Measurements from ENCODE around the gene SPAG16.

The SPAG16 gene

DNA sequence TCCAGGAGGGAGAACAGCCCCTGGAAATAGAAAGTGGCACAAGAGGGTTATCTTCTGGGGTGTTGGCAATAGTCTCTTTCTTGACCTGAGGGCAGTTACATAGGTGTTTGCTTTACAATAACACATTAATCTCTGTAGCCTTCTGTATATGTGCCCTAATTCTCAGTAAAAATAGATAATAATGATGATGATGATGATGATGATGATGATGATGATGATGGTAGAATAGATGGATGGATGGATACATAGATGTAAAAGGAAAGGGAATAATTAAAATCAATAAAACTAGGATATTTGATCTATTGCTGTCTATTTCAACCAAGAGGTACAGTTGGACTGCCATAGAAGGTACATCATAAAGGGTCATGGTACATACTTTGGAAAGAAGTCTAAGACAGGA is 948.9 kb downstream of the SPAG16 start:
- no peak for DNase-seq (ENCODE audit: low read depth in 2 of 3, low spot score in 1 of 3)

DNA sequence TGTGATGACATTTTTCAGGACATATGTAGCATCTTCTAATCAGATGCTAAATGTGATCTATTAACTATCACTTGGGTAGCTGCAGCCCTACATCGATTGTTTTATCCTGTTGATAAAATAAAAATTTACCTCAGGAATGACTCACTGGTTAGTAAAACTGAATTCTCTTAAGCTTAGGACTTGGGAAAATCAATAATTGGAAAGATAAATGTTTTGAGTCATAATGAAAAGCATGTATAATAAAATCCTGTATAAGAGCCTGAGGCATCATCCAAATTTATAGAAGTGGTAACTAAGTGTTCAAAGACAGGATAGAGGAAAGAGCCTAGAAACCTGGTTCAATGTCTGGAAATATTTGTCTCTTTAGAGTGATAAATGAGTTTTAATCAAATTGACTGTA is 958.5 kb downstream of the SPAG16 start:
- no peak for DNase-seq (ENCODE audit: low read depth in 2 of 3, low spot score in 1 of 3)

DNA sequence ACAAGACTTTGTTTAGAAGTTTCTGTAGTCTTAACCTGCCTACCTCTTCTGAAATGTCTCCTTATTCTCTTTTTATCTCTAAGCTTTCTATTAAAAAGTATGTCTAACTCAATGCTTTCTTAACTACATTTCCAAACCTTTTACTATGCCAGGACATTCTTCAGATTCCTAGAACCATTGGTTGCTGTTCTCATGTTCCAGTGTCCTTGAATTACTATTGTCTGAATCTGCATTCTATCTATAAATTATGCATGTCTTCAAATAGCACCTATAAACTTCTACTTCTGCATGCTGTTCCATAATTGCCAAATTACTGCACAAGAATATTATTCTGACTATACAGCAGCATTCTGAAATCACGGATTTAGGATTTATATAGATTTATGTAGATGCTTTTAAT is 960.6 kb downstream of the SPAG16 start:
- no peak for DNase-seq (ENCODE audit: low read depth in 2 of 3, low spot score in 1 of 3)

DNA sequence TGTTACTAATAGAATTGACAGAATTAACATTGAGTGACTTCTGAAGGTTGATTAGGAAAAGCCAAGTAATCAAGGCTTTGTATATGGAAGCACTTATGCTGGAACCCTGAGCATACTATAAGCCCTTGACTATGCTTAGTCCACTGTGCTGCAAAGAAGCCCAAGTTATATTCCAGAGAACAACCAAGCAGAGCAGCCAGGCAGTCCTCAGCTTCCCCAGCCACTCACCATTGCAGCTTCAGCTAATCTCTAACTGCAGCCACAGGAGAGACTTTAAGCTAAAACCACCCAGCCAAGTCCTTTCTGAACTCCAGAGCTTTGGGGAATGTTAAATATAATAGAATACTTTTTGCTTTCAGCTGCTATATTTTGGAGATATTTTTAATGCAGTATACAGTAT is 962.2 kb downstream of the SPAG16 start:
- DNase-seq (ENCODE audit: low read depth in 2 of 3, low spot score in 1 of 3) = no peak

DNA sequence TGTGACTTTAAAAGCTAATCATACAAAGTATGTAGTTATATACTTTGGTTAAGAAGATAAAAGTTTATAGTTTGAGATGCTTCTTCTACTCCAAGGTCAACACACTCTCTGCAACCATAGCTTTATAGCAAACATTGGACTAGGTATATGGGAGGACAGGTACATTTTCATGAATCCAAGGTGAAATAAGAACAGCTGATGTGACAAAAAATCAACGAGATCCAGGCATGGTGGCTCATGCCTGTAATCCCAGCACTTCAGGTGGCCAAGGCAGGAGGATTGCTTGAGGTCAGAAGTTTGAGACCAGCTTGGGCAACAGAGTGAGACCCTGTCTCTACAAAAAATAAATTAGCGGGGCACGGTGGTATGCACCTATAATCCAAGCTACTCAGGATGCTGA is 963.3 kb downstream of the SPAG16 start:
- no peak for DNase-seq (ENCODE audit: low read depth in 2 of 3, low spot score in 1 of 3)

DNA sequence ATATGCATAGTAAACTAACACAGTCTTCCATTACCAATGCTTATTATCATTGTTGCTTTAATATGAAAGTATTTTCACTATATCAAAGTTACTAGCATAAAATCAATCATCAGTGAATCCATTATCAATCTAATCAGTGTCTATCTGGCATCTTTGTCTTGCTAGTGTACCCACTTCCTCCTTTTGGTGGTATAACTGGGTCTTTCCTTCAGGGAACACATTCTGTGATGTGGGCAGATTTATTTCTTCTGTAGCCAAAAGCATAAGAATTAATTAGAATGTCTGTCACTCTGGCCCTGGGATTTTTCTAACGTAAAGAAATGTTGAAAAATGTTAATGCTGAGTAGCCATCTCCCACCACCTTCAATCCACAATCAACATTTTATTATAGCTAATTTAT is 970.8 kb downstream of the SPAG16 start:
- no peak for DNase-seq (ENCODE audit: low read depth in 2 of 3, low spot score in 1 of 3)

DNA sequence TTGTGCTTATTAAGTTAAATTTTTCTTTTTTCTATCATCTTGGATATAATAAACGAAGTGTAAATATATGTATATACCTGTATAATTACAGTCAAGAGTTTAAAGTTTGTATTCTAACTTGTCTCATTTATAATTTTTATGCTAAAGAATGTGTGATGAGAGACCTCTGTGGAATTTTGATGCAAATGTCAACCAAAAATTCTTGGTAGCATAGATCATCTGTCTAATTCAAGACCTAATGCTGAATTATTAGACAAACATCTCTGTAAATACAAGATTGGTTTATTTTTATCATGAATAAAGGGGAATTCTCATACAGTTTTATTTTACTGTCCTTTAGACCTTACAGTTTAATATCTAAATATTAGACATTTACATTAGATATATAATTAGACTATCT is 977.4 kb downstream of the SPAG16 start:
- no peak for DNase-seq (ENCODE audit: low read depth in 2 of 3, low spot score in 1 of 3)

DNA sequence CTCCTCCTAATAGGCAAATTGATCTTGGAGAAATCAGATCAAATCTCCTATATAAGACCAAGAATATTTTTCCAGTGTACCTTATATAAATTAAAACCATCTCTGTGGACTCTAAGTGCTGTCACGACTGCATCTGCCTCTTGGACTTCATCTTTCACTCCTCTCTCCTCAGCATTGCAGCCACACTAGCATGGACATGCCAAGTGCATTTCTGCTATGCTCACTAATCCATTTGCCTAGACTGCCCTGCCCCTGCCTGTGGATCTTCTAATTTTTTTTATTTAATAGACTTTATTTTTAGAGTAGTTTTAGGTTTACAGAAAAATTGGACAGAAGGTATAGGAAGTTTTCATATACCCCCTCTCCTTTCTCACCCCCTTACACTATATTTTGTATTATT is 979.9 kb downstream of the SPAG16 start:
- DNase-seq (ENCODE audit: low read depth in 2 of 3, low spot score in 1 of 3) = no peak

DNA sequence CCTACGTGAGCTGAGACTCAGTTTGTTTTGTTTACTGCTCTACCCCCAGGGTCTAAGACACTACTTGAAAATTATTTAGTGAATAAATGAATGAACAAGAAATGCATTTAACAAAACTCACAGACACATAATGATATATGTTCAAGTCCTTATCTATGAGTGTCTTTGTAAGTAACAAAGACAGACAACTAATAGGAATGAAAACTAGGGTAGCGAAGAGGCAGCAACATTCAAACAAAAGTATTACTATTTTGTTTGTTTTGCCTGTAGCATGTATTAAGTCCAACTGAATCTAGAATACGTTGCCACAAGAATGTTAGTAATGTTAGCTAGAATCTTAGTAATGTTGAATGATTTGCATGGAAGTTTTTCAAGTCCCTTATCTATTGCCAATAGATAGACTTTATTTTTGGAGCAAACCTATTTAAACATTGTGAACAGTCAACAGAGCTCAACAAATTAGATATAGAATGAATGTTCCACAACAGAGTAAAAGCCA is 981.8 kb downstream of the SPAG16 start:
- DNase-seq (ENCODE audit: low read depth in 2 of 3, low spot score in 1 of 3) = no peak

DNA sequence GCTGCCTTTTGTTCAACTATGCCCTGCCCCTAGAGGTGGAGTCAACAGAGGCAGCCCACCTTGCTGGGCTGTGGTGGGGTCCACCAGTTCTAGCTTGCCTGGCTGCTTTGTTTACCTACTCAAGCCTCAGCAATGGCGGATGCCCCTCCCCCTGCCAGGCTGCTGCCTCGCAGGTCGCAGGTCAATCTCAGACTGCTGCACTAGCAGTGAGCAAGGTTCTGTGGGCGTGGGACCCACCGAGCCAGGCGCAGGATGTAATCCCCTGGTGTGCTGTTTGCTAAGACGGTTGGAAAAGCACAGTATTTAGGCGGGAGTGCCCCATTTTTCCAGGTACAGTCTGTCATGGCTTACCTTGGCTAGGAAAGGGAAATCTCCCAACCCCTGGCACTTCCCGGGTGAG is 993.6 kb downstream of the SPAG16 start:
- no peak for DNase-seq (ENCODE audit: low read depth in 2 of 3, low spot score in 1 of 3)

DNA sequence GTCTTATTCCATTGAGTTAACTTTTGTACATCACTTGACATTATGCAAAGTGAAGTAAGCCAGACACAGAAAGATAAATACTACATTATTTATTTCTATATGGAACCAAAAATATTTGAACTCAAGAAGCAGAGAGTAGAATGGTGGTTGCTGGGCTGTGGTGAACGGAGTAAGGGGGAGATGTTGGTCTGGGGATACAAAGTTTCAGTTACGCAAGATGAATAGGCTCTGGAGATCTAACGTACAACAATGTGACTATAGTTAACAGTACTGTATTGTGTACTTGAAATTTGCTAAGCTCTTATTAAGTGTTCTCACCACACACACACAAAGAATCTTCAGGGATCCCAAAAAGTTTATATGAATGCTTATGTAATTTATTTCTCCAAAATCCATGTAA is 1001.7 kb downstream of the SPAG16 start:
- DNase-seq (ENCODE audit: low read depth in 2 of 3, low spot score in 1 of 3) = no peak

DNA sequence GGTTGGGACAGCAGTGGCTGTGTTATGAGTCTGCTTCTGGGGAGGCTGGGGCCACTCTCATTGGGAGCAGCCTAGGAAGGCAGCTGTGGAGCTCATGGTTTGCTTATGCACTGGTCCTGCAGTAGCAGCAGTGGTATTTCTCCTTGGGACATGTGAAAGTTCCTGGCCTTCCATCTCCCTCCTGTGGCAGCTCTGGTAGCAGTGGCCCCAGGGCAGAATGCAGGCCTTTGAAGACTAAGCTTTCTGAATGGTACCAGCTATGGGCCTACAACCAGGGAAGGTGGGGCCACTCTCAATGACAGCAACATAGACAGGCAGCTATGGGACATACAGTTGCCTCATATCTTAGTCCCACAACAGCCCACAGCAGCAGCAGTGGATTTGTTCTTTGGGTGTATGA is 1009.3 kb downstream of the SPAG16 start:
- DNase-seq (ENCODE audit: low read depth in 2 of 3, low spot score in 1 of 3) = no peak

DNA sequence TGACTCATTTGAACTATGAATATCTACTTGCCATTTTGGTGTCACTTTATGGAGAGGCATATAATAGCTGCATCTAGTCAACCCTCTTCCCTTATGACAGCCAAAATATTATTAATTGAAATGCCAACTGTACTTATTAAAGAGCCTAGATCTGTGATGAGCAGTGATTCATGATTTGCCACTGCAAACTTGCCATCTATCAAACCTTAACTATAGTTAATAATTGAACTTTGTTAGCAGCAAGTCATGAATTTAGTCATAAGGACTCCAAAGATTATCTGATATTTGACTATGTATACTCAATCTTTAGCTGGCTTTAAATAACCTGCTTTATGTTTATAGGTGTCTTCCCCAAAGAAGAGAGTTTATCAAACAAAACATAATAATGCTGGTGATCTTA is 1010.2 kb downstream of the SPAG16 start:
- DNase-seq (ENCODE audit: low read depth in 2 of 3, low spot score in 1 of 3) = no peak

DNA sequence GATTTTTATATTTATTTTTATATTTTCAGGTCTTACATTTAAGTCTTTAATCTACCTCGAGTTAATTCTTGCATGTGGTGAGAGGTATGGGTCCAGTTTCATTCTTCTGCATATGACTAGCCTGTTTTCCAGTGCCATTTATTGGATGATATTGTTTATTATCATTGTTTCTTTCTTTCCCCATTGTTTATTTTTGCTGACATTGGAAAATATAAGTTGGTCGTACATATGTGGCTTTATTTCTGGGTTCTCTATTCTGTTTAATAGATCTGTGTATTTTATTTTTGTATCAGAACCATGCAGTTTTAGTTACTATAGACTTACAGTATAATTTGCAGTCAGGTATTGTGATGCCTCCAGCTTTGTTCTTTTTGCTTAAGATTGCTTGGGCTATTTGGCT is 1013.2 kb downstream of the SPAG16 start:
- no peak for DNase-seq (ENCODE audit: low read depth in 2 of 3, low spot score in 1 of 3)

DNA sequence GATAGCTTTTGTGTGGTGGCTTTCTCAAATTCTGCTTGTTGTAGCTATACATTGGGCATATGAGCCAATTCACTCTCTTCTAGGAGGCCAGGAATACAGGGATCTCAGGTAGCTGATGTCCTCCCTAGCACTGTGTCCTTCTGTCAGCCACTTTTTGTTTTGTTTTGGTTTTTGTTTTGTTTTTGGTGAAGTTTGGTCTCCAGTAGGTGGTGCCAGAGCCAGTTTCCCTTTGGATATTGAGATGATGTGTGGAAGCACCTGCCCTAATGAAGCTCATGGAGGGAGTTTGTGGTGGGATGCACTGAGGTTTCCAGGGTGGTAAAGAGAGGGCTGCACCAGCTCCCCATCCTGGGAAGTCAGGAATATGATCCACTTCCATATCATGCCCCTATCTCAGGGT is 1026.1 kb downstream of the SPAG16 start:
- DNase-seq (ENCODE audit: low read depth in 2 of 3, low spot score in 1 of 3) = no peak

DNA sequence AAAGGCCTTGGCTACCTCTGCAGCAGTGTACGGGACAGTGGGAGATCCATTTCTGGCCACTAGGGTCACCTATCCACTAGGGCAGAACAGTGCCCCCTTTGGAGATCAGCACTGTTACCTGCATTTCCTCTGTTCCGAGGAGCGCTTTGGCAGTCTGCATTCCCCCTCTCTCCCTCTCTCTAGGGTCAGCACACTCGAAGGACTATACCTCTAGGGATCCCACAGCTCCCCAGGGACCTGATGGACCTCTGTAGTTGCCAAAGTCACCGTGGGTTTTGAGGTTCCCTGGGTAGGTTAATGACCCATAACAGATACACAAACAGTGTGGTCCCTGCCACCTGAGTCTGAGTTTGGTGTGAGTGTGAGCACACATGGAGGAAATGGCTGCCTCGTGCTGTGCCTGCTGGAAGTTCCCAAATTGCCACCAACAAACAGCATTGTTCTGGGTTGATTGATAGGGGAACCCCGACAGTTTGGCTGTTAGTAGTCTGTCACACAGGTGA is 1026.8 kb downstream of the SPAG16 start:
- no peak for DNase-seq (ENCODE audit: low read depth in 2 of 3, low spot score in 1 of 3)

DNA sequence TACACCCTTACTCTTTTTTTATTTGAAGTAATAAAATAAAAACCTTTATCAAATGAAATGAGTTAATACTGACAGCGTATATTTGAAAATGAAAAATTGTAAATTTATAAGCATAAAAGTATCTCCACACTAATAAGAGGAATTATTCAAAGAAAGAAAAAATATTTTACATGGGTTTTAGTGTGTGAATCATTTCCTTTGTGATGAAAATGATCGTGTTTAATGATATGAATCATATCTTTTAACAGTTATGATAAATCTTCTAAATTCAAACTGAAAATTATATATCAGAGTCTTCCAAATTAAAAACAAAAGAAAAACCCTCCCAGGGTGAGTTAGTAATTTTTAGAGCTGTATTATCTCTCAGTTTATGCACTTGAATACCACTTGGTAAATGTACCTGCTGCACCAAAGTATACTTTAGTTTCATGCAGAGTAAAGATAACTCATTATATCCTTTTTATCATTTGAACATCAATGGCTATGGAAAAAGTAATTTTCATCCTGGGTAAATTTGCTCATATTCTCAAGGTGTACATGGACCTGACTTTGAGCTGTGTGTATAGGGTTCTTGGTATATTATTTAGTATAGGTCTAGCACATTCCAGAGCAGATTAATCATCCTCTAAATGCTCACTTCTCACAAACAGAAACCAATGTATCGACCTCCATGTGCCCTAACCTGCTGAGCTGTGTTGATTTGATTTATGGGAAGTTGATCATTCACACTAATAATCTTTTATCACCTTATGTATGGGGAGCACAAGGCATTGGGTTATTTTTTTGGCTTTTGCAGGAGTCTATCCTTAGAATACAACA is 1027.9 kb downstream of the SPAG16 start:
- no peak for DNase-seq (ENCODE audit: low read depth in 2 of 3, low spot score in 1 of 3)

DNA sequence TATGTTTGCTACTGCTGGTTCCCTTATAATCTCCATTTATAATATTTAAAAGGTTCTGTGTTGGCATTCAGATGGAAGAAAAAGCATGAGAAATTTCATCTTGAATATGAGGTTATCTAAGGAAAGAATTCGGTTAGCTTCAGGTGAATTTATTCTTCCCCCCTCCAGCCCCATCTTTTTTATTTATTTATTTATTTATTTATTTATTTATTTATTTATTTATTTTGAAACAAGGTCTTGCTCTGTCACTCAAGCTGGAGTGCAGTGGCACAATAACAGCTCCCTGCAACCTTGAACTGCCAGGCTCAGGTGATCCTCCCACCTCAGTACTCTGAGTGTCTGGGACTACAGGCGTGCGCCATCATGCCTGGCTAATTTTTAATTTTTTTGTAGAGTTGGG is 1031.1 kb downstream of the SPAG16 start:
- no peak for DNase-seq (ENCODE audit: low read depth in 2 of 3, low spot score in 1 of 3)

DNA sequence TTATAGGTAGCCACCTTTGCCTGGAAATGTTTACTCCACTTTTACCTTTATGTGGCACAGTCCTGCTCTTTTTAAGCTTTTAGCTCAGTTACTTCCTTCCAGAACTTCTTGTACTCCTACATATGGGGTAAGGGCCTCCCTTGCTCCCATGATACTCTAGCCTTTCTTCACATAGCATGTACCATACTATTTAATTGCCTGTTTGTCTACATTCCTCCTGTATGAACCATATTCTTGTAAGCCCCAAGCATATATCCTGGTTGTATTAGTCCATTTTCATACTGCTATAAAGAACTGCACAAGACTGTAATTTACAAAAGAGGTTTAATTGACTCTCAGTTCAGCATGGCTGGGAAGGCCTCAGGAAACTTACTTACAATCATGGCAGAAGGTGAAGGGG is 1035.9 kb downstream of the SPAG16 start:
- DNase-seq (ENCODE audit: low read depth in 2 of 3, low spot score in 1 of 3) = no peak

DNA sequence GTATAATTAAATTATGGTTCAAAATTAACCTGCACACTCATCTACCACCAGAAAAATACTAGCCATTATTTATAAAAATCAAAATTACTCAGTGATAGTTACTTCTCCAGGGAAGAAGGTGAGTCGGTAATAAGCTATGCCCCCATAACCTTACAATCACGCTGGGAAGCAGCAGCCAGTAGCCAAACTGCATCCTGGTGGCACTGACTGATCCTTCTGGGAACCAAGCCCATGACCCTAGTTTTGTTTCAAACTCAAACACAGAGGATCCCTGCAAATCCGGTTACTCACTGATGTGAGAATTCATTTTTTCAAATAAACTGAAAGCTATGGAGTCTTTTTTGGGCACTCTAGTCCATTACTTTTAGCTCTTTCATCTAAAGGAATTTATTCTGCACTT is 1038.4 kb downstream of the SPAG16 start:
- no peak for DNase-seq (ENCODE audit: low read depth in 2 of 3, low spot score in 1 of 3)

DNA sequence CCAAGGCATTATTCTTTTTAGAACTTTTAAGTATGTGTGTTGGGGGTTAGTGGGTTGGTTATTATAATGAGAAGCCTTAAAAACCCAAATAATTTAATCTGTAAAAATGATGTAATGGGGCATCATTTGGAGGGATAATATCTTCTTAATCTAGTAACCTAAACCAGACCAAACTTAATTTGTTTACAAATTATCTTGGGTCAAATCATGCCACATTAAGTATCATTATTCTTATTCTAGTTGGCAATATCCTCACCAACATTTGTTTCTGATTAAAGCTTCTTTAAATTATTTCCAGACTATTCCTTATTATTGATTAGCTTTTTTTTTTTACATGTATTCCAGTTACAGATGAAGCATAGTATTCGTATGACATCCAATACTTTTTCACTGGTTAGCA is 1041.1 kb downstream of the SPAG16 start:
- DNase-seq (ENCODE audit: low read depth in 2 of 3, low spot score in 1 of 3) = no peak

DNA sequence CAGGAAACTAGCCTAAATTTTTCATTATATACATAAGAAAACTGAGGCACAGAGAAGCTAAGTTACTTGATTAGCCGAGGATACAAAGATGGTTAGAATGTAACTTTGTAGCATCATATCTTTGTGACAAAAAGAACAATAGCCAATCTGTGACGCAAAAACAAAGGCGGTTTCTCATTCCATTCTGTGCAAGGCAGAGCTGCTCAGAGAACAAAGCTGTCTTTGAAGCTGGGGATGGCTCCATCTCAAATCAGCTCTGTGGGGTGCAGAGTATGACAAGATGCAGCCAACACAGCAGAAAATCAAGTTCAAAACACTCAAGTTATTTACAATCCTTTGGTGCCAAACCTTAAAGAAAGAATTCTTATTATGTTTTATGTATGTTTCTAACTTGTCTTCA is 1044.7 kb downstream of the SPAG16 start:
- no peak for DNase-seq (ENCODE audit: low read depth in 2 of 3, low spot score in 1 of 3)

DNA sequence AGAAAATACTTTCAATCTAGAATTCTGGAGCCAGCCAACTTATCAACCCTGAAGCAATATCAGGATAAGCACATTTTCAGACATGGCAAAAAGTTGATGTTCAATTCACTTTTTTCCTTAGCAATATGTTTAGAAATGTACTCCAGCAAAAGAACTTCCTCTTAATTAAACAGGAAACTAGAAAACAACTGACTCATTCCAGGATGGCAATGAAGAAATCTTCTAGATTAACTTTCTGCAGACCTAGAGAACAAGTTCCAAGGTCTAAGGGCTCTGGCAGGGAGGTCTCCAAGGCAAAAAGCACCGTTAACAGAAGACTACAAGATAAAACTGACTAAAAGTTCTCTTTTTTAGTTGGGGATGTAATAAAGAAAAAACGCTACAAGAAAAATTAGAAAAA is 1057.4 kb downstream of the SPAG16 start:
- no peak for DNase-seq (ENCODE audit: low read depth in 2 of 3, low spot score in 1 of 3)

Data from stimulated activated CD4-positive, alpha-beta T cell treated with anti-CD3 and anti-CD28 coated beads, Interleukin-12 subunit alpha, Interleukin-12 subunit beta, amount 100 ng/mL, for 48 hours (primary cell).